Measurements from ENCODE around the gene NPIPA7. TPM values are rescaled to one million over a fixed set of nuclear protein-coding genes. Genes with fewer than 3 reads are reported as not detected.
"Not testable (repeated sequence)": the region's sequence is repeated elsewhere in the genome, so short reads cannot be mapped to it uniquely, and the experiment has no call there.

The NPIPA7 gene
- total RNA-seq (10 to 100 TPM in 1 of 2 experiments, 1 to 10 TPM in 1; 6.9 to 11.1 TPM), polyA plus RNA-seq (1.3 TPM)

DNA sequence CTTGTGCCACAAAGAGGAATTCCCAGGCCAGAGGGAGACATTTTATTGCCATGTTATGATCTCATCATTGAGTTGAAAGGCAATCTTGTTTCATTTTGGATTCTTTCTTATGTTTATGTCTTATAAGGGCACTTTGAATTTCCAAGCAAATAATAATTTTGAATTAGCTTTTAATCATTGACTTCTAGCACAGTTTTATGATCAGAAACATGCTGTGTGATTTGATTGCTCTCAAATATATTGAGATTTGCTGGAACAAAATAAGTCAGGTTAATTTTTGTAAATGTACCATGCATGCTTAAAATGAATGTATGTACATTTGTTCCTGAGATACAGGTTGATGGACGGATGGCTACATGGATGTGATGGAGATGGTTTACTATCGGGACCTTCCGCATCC is at the start of gene NPIPA7:
Gene NPIPA7, plus strand, starts transcription at position 301 of the 400 bp plus-strand sequence. CDS start 105 bp downstream, outside the sequence.
- POLR2A ChIA-PET; H3K9me3 Mint-ChIP-seq; H3K36me3 Mint-ChIP-seq; H3K4me3 Mint-ChIP-seq; H3K4me1 ChIP-seq (ENCODE audit: insufficient read depth, low read length); H3K27ac ChIP-seq (ENCODE audit: low read depth, low read length); H3K4me3 ChIP-seq (ENCODE audit: low read length); H3K9me3 ChIP-seq (ENCODE audit: low read length); CTCF ChIA-PET; H3K36me3 ChIP-seq (ENCODE audit: insufficient read depth, low read length); DNase-seq; H3K4me1 Mint-ChIP-seq; H3K27me3 Mint-ChIP-seq; H3K27me3 ChIP-seq (ENCODE audit: insufficient read depth, low read length, poor library complexity, severe bottlenecking); H3K27ac Mint-ChIP-seq: not testable (repeated sequence)

DNA sequence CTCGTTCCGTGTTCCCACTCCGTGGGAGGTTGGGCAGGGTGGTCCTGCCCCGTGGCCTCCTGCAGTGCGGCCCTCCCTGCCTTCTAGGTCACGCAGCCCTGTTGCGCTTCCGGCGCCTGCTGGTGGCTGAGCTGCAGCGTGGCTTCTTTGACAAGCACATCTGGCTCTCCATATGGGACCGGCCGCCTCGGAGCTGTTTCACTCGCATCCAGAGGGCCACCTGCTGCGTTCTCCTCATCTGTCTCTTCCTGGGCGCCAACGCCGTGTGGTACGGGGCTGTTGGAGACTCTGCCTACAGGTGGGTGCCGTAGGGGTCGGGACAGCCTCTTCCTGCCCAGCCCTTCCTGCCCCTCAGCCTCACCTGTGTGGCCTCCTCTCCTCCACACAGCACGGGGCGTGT is 47.5 kb upstream of the NPIPA7 start:
- H3K27ac ChIP-seq (ENCODE audit: low read depth, low read length); H3K27me3 ChIP-seq (ENCODE audit: insufficient read depth, low read length, poor library complexity, severe bottlenecking); H3K9me3 ChIP-seq (ENCODE audit: low read length); H3K4me1 Mint-ChIP-seq; H3K27me3 Mint-ChIP-seq; H3K27ac Mint-ChIP-seq; H3K9me3 Mint-ChIP-seq; H3K4me3 ChIP-seq (ENCODE audit: low read length); H3K4me3 Mint-ChIP-seq; H3K36me3 ChIP-seq (ENCODE audit: insufficient read depth, low read length); DNase-seq; H3K4me1 ChIP-seq (ENCODE audit: insufficient read depth, low read length); H3K36me3 Mint-ChIP-seq; CTCF ChIA-PET; POLR2A ChIA-PET: not testable (repeated sequence)

- H3K27ac Mint-ChIP-seq; H3K36me3 Mint-ChIP-seq; H3K27me3 Mint-ChIP-seq; H3K4me3 ChIP-seq (ENCODE audit: low read length); H3K4me1 ChIP-seq (ENCODE audit: insufficient read depth, low read length); H3K36me3 ChIP-seq (ENCODE audit: insufficient read depth, low read length); H3K4me3 Mint-ChIP-seq; POLR2A ChIA-PET; H3K9me3 Mint-ChIP-seq; H3K4me1 Mint-ChIP-seq; H3K27ac ChIP-seq (ENCODE audit: low read depth, low read length); H3K9me3 ChIP-seq (ENCODE audit: low read length); CTCF ChIA-PET; H3K27me3 ChIP-seq (ENCODE audit: insufficient read depth, low read length, poor library complexity, severe bottlenecking): not testable (repeated sequence)
- DNase-seq: peak in 1 of 5 donors; percentile 17
Measured at GRCh38 chr16:16357556-16357955, 21.4 kb upstream of the NPIPA7 start.

- not testable (repeated sequence) for H3K27ac Mint-ChIP-seq
Measured at GRCh38 chr16:16358539-16359240, 20.2 kb upstream of the NPIPA7 start.

GRCh38 chr16:16363595-16363994 is 15.3 kb upstream of the NPIPA7 start:
- not testable (repeated sequence) for H3K27me3 Mint-ChIP-seq

More at GRCh38 chr16:16358539-16359240, 20.2 kb upstream of the NPIPA7 start:
- H3K36me3 Mint-ChIP-seq; DNase-seq; POLR2A ChIA-PET; H3K4me1 ChIP-seq (ENCODE audit: insufficient read depth, low read length); H3K9me3 Mint-ChIP-seq; H3K4me3 Mint-ChIP-seq; H3K4me3 ChIP-seq (ENCODE audit: low read length); H3K27me3 Mint-ChIP-seq; H3K36me3 ChIP-seq (ENCODE audit: insufficient read depth, low read length); H3K27me3 ChIP-seq (ENCODE audit: insufficient read depth, low read length, poor library complexity, severe bottlenecking); H3K27ac ChIP-seq (ENCODE audit: low read depth, low read length); H3K4me1 Mint-ChIP-seq; H3K9me3 ChIP-seq (ENCODE audit: low read length); CTCF ChIA-PET: not testable (repeated sequence)

DNA sequence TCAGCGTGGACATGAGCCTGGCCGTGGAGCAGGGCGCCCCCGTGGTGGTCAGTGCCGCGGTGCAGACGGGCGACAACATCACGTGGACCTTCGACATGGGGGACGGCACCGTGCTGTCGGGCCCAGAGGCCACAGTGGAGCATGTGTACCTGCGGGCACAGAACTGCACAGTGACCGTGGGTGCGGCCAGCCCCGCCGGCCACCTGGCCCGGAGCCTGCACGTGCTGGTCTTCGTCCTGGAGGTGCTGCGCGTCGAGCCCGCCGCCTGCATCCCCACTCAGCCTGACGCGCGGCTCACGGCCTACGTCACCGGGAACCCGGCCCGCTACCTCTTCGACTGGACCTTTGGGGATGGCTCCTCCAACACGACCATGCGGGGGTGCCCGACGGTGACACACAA is 14.8 kb upstream of the NPIPA7 start:
- H3K4me3 Mint-ChIP-seq; H3K4me1 ChIP-seq (ENCODE audit: insufficient read depth, low read length); H3K27ac Mint-ChIP-seq; H3K9me3 Mint-ChIP-seq; H3K36me3 ChIP-seq (ENCODE audit: insufficient read depth, low read length); H3K27me3 ChIP-seq (ENCODE audit: insufficient read depth, low read length, poor library complexity, severe bottlenecking); CTCF ChIA-PET; H3K4me3 ChIP-seq (ENCODE audit: low read length); H3K27me3 Mint-ChIP-seq; H3K4me1 Mint-ChIP-seq; POLR2A ChIA-PET; H3K27ac ChIP-seq (ENCODE audit: low read depth, low read length); H3K9me3 ChIP-seq (ENCODE audit: low read length); DNase-seq; H3K36me3 Mint-ChIP-seq: not testable (repeated sequence)

More at GRCh38 chr16:16363595-16363994, 15.3 kb upstream of the NPIPA7 start:
- H3K4me1 ChIP-seq (ENCODE audit: insufficient read depth, low read length); H3K36me3 ChIP-seq (ENCODE audit: insufficient read depth, low read length); H3K36me3 Mint-ChIP-seq; H3K27ac Mint-ChIP-seq; DNase-seq; H3K4me3 Mint-ChIP-seq; CTCF ChIA-PET; H3K9me3 Mint-ChIP-seq; POLR2A ChIA-PET; H3K9me3 ChIP-seq (ENCODE audit: low read length); H3K27ac ChIP-seq (ENCODE audit: low read depth, low read length); H3K27me3 ChIP-seq (ENCODE audit: insufficient read depth, low read length, poor library complexity, severe bottlenecking); H3K4me1 Mint-ChIP-seq; H3K4me3 ChIP-seq (ENCODE audit: low read length): not testable (repeated sequence)

DNA sequence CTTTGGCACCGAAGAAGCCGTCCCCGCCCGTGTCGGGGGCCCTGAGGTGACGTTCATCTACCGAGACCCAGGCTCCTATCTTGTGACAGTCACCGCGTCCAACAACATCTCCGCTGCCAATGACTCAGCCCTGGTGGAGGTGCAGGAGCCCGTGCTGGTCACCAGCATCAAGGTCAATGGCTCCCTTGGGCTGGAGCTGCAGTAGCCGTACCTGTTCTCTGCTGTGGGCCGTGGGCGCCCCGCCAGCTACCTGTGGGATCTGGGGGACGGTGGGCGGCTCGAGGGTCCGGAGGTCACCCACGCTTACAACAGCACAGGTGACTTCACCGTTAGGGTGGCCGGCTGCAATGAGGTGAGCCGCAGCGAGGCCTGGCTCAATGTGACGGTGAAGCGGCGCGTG is 14.2 kb upstream of the NPIPA7 start:
- H3K4me1 Mint-ChIP-seq; H3K9me3 Mint-ChIP-seq; CTCF ChIA-PET; H3K9me3 ChIP-seq (ENCODE audit: low read length); H3K27ac ChIP-seq (ENCODE audit: low read depth, low read length); POLR2A ChIA-PET; H3K27me3 ChIP-seq (ENCODE audit: insufficient read depth, low read length, poor library complexity, severe bottlenecking); H3K4me1 ChIP-seq (ENCODE audit: insufficient read depth, low read length); H3K36me3 ChIP-seq (ENCODE audit: insufficient read depth, low read length); H3K4me3 Mint-ChIP-seq; H3K27ac Mint-ChIP-seq; H3K36me3 Mint-ChIP-seq; DNase-seq; H3K4me3 ChIP-seq (ENCODE audit: low read length); H3K27me3 Mint-ChIP-seq: not testable (repeated sequence)

DNA sequence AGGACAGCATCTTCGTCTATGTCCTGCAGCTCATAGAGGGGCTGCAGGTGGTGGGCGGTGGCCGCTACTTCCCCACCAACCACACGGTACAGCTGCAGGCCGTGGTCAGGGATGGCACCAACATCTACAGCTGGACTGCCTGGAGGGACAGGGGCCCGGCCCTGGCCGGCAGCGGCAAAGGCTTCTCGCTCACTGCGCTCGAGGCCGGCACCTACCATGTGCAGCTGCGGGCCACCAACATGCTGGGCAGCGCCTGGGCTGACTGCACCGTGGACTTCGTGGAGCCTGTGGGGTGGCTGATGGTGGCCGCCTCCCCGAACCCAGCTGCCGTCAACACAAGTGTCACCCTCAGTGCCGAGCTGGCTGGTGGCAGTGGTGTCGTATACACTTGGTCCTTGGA is 13.6 kb upstream of the NPIPA7 start:
- H3K36me3 Mint-ChIP-seq; H3K4me3 Mint-ChIP-seq; H3K36me3 ChIP-seq (ENCODE audit: insufficient read depth, low read length); H3K27ac Mint-ChIP-seq; H3K27me3 ChIP-seq (ENCODE audit: insufficient read depth, low read length, poor library complexity, severe bottlenecking); H3K4me3 ChIP-seq (ENCODE audit: low read length); H3K27ac ChIP-seq (ENCODE audit: low read depth, low read length); H3K27me3 Mint-ChIP-seq; H3K4me1 ChIP-seq (ENCODE audit: insufficient read depth, low read length); H3K9me3 ChIP-seq (ENCODE audit: low read length); POLR2A ChIA-PET; H3K9me3 Mint-ChIP-seq; CTCF ChIA-PET; H3K4me1 Mint-ChIP-seq; DNase-seq: not testable (repeated sequence)

DNA sequence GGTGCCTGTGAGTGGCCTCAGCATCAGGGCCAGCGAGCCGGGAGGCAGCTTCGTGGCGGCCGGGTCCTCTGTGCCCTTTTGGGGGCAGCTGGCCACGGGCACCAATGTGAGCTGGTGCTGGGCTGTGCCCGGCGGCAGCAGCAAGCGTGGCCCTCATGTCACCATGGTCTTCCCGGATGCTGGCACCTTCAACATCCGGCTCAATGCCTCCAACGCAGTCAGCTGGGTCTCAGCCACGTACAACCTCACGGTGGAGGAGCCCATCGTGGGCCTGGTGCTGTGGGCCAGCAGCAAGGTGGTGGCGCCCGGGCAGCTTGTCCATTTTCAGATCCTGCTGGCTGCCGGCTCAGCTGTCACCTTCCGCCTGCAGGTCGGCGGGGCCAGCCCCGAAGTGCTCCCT is 13.1 kb upstream of the NPIPA7 start:
- H3K4me1 Mint-ChIP-seq; H3K27me3 ChIP-seq (ENCODE audit: insufficient read depth, low read length, poor library complexity, severe bottlenecking); H3K27ac ChIP-seq (ENCODE audit: low read depth, low read length); H3K27me3 Mint-ChIP-seq; H3K4me1 ChIP-seq (ENCODE audit: insufficient read depth, low read length); H3K4me3 ChIP-seq (ENCODE audit: low read length); DNase-seq; CTCF ChIA-PET; H3K36me3 Mint-ChIP-seq; H3K36me3 ChIP-seq (ENCODE audit: insufficient read depth, low read length); H3K4me3 Mint-ChIP-seq; H3K9me3 Mint-ChIP-seq; H3K9me3 ChIP-seq (ENCODE audit: low read length); POLR2A ChIA-PET; H3K27ac Mint-ChIP-seq: not testable (repeated sequence)
